ENCODE measurements around the gene NTRK3.

GRCh38 chr15:88108991-88109390, 147.5 kb downstream of the NTRK3 start:
- TF ChIP-seq POLR2A (IDR thresholded peaks at IDR 0.05; ENCODE audit: low read length) (no peak), GATA1 (IDR thresholded peaks at IDR 0.05; ENCODE audit: low read depth, low read length) (no peak)

Measured in erythroblast (primary cell).